ENCODE results near the gene NAT8.

GRCh38 chr2:73641767-73642062 is 507 bp downstream of the NAT8 start:
- TF ChIP-seq ZNF274 (IDR thresholded peaks at IDR 0.05; ENCODE audit: low read depth, low read length) (no peak), SUZ12 (IDR thresholded peaks at IDR 0.05; ENCODE audit: extremely low read depth, insufficient read depth, insufficient read length) (no peak), YY1 (IDR thresholded peaks at IDR 0.05; ENCODE audit: insufficient read depth, insufficient read length) (no peak)
